ENCODE data around the gene GSE1.

The GSE1 gene

DNA sequence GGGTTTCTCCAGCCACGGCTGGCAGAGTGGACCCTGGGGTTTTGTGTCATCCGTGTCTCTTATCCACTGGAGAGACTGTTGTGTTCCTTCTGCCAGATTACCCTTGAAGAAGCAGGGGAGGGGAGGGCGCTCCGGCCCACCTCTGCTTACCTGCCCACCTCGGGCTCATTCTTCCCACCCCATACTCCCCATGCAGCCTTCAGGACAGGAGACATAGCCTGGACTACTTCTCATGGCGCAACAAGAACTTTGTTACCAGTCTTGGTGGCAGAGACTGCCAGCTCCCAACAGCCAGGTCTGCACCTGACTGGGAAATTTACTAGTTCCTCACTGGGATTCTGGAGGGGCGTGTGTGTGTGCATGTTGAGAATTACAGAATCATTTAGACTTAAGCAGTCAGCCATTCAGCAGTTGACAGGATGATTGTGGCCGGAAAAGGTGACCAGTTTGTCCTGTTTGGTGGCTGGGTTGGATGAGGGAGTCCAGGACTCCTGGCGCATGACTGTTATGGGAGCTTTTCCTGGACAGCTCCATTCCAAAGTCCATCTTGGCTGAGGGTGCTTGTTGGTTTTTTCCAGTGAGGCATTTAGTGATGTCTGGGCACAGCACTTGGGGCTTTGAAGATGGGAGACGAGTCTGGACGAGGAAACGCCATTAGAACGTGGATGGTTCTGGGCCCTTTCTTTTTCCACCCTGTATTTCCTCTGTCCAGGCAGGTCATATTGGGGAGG lies 8.7 kb downstream of the GSE1 start:
- no peak for DNase-seq

DNA sequence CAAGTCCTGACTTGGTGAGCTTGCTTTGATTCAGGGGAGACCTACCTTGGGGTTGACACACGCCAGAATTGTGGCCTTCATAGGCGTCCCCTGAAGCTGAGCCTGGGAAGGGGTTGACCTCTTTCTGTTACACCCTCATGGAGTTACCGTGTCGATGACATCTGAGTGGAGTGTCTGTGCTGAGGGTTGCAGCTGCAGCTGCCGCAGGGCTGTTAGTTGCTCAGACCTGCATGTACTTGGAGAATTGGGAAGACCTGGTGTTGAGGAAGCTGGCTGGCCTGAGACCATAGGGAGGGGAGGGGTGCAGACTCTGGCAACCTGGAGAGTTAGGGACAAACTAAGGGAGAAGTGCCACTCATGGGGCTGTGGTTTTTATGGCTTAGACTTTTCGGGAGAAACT lies 9.6 kb downstream of the GSE1 start:
- no peak for DNase-seq

DNA sequence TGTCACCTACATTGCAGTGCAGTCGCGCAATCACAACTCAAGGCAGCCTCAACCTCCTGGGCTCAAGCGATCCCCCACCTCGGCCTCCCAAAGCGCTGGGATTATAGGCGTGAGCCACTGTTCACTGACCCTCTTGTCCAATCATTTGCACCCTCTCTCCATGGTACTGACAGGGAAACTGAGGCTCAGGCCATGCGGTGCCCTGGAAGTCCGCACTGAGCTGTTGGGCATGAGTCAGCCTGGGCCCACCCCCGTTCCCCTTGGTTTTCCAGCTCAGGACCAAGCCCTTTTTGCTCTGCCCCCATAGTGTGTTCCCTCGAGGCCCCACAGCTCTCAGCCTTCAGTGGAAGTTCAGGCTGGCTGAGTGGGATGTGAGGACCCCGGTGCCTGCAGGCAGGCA lies 10.1 kb downstream of the GSE1 start:
- no peak for DNase-seq

DNA sequence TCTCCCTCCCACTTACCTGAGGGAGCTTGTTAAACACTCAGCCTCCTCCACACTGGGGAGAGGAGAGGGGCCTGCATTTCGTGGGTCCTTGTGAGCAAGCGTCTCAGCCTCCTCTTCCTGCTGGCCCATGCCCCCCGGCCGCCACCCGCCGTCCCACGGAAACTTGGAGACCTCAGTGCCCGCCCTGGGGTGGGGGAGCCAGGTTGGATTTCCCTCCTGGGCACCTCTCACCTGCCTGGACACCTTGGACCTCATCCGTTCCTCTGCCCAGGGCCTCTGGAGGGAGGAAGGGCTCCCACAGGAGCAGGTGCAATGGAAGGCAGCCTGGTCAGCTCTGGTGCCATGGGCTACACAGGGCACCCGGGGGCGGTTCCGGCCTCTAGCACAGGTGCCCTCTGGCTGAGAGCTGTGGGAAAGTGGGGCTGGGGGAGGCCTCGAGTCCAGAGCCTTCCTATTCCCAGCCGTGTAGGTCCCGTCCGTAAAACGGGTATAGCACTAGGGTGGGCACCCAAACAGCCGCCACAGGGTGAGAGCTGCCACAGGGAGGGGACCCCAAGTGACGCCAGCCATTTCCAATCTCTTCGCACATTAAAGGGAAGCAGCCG lies 11.0 kb downstream of the GSE1 start:
- DNase-seq: no peak

DNA sequence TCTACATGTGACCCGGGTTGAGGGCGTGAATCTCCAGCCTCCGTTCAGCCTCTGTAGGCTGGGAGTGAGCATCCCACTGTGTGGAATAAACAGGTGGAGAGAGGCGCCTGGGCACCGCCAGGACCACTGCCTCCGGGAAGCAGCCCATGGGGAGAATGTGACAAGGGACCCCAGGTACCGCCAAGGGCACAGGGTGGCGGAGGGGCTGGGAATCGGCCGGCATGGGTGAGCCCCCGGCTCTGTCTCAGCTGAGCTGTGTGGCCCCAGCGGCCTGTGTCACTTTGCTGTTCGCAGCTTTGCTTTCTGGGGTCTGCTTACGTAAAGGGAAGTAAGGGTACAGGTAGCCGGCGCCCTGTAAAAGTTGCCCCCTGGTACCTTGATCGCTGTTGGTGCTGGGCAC lies 11.5 kb downstream of the GSE1 start:
- no peak for DNase-seq

DNA sequence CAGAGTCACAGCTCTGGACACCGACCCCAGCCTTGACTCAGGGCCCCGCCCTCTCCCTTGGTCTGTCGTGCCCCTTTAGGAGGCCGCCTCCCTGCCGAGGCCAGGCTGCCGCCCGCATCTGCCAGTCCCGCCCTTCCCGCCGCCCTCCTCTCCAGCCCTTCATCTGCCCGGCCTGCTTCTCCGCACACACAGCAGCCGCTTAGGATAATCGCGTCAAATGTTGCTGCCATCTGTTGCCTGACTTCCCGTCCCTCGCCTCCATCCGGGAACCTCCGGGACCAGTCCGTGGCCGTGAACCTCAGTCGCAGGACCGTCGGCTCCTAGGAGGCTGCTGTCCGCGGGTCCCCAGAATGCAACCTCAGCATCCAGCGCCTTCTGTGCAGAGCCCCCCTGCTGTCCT lies 11.9 kb downstream of the GSE1 start:
- DNase-seq: no peak

DNA sequence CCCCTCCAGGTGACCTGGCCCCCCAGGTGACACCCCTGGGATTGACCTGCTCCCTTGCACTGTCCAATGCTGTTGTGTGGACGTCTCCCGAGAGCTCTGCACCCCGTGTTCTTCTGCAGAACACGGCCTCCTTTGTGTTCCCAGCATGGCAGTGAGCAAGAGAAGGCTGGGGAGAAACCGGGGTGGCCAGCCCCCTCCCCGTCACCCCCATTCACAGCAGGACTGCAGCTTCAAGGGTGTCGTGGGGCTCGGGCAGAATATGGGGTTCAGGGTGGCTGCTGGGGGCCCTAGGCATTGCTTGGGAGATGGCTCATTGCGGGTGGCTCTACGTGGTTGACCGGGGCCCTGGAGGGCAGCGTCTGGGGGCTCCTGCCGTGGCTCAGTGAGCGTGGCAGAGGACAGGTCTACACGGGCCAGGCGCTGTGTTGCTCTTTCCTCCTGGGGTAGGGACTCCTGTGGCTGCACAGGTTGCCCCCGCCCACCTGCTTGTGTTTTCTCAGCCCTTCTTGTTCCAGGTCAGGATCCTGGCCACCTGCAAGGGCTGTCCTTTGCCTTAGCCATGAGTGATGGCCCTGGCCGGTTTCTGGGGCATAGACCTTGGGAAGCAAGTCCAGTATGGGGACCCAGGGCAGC lies 12.5 kb downstream of the GSE1 start:
- DNase-seq: no peak

DNA sequence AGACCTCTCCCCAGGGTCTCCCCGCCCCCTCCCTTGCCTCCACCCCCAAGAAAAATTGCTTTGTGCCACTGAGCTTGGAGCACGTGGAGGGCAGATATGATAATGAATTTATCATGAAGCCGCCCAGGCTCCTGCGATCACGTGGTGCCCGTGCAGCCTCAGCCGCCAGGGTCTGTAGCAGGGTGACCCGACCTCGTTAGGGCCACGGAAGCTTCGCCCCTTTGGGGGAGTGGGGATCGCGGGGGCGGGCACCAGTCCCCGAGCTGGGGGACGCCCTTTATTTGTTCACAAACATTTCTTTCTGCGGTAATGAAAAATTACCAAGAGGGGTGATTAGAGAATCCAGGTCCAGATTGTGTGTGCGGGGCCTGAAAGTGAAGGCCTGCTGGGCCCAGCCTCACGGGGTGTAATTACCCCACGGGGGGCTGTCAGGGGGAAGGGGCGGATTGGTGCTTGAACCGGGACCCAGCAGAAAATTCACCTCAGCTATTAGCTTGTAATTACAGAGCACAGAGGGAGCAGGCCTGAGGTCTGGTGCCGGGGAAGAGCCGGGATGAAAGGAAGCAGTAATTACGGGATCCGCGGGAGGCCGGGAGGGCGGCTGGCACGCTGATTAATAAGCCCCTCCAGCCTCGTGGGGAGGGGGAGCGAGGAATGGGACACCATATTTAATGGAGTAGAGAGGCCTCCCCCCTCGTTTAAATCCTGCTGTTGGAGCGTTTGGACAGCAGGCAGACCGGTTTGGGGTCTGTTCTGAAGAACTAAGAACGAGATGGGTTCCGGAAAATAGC lies 13.3 kb downstream of the GSE1 start:
- DNase-seq: no peak

DNA sequence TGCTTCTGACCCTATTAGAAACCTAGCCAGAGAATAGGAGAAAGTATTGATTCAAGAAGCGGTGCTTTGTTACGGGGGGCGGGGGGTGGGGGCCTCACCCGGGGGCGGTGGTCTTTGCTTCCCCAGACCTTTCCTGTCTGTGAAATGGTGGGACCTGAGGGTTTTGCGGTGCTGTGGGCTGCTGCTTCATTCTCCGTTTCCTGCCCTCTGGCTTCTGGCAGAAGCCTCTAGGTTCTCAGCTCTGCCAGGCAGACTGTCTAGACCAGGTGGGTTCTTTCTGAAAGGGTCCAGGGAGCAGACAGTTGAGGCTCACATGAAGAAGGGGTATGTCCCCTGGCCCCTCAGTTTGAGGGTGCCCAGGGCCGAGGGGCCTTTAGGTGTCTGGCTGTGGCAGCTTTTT lies 14.0 kb downstream of the GSE1 start:
- DNase-seq: no peak

DNA sequence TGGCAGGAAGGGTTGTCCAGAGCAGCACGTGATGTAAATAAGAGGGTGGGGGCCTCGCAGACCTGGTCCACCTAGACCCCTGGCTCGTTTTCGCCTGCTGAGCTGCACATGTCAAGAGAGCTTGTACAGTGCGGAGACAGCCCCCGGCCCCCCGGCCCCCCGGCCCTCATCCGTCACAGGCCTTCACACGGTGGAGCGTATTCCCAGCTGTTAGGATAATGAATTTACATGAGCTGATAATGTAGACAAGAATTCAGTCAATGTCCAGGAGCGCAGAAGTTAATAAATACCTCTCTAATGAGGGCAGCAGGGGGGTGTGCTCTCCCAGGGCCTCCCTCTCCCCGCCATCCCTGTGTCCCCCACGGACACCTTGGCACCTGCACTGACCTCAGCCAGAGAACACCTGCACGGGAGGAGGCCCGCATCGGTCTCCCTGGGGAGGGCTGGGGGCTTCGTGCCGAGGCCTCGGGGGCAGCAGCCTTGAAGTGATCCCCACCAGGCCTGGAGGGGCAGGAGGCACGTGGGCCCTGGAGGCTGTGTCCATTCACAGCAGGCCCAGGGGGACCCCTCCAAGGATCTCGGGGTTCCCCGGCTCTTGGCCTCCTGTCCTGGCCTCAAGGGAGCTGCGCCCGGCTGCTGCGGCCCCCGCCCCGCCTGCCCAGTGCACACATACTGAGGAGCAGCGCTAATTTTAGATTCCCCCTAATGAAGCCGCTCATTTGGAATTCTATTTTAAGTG lies 14.6 kb downstream of the GSE1 start:
- no peak for DNase-seq

DNA sequence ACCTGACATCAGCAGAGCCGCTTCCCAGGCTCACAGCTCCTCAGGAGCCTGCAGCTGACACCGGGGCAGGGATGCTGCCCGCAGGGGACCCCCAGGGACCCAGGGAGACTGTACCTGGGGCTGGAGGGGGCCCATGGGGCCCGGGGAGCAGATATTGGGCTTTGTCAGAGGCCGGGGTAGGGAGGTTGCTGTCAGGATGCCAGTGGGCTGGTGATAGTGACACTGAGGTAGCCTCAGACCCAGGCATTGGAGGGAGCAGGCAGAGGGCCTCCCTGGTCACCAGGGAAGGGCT lies 15.1 kb downstream of the GSE1 start:
- no peak for DNase-seq

DNA sequence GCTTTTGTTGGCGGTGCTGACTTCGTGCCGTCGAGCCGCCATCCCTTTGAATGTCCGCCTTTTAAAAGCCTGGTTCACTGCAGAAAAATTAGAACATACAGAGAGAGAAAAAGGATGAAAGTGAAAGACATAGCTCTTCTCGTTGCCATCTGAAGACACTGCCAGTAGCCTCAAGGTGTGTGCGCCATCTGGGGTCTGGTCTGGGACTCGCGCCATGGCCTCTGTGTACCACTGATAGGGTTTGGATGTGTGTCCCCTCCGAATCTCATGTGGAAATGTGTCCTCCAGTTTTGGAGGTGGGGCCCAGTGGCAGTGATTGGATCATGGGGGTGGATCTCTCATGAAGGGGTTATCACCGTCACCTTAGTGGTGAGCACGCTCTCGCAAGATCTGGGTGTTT lies 15.5 kb downstream of the GSE1 start:
- DNase-seq: no peak

DNA sequence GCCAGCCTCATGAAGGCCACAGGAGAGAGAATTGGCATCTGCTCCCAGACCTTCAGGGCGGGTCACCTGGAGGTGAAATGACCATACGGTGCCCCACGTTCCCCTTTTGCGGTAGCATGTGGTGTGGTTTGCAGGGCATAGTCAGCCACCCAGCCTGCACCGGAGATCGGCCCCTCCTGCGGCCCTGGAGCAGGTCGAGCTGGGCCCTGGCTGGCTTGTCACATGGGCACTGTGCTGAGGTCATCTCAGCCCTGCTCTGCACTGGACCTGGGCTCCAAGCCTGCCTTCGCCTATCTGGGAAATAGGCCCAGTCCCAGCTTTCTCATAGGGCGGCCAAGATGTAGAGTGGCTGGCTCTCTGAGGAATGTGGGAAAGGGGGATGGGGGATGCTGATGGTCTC lies 16.2 kb downstream of the GSE1 start:
- DNase-seq: no peak

DNA sequence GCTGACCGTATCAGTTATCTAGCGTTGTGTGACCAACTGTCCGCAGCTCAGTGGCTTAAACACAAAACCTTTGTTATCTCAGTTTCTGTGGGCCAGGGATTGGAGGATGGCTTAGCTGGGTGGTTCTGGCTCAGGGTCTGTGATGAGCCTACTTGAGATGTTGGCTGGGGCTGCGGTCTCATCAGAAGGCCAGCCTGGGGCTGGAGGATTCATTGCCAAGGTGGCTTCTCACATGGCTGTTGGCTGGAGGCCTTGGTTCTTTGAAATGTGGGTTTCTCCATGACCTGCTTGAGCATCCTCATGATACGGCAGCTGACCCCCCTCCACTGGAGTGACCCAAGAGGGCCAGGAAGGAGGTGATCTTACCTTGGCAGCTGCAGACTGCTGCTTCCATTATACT lies 16.7 kb downstream of the GSE1 start:
- DNase-seq: no peak

DNA sequence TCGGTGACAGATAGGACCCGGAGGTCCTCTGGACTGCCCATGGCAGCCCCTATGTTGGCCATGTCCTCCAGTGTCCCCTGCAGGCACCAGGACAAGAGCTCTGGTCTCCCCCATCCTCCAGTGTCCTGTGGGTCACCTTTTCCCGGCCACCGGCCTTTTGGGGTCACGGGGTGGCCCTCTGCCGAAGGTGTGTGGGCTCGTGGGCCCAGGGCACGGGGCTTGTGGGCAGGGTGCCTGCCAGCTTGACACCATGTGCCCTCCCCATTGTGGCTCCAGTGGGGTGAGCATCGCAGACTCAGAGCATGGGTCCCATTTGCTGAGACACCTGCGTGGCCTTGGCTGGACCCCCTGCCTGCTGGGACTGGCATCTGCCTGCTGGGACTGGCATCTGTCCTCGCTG lies 18.1 kb downstream of the GSE1 start:
- DNase-seq: no peak

DNA sequence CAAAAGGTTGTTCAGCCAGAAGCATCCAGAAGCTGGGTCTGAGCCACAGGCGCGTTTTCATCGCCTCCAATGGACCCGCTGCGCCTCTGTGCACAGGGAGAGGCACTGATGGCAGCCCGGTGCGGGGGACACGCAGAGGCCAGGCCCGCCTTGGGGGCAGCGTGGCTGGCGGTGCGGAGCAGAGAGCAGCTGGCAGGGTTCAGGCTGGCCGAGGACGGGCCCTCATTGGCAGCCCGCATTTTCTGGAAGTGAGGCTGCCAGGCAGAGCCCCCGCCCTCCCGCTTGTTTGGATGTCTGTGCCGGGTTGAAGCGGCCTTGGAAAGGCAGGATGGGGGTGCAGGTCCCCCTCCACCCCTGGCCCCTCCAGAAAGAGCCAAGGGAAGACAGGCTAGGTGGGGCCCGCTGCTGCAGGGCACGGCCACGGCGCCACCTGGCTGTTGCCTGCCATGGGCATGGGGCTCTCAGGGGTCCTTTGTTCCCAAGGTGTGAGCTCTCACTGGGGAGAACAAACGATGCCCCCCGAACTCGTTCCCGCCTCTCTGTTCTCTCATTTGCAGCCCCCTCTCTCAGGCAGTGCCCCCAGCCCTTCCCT lies 18.8 kb downstream of the GSE1 start:
- DNase-seq: no peak

DNA sequence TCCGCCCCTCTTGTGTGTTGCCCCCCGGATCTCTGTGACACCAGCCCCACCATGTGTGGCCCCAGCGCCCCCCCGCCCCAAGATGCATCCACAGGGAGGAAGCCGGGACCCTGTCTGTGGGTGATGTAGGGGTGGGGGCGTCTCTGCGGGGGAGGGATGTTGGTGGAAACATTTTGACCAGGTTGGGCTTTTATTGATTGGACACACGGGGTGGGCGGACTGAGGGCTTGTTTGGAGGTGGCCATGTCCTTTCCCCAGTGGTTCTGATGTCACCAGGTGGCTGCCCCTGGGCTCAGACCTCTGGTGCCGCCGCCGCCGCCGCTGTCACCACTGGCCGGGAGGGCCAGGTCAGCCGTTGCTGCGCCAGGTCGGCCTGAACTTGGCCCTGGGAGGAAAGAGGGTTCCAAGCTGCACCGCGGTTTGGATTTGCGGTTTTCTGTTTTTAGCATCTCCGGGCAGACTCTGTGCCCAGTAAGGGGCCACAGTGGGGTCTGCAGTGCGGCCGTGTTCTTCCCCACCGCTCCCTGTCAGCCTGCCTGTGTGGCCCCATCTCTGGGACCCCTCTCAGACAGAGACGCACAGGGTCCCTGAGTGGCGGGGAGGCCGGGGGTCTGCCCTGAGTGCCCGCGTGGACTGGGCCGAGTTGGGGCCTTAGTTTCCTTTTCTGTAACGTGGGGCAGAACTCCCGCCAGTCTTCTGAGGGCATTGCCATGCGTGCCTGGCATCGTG lies 19.8 kb downstream of the GSE1 start:
- DNase-seq: no peak

DNA sequence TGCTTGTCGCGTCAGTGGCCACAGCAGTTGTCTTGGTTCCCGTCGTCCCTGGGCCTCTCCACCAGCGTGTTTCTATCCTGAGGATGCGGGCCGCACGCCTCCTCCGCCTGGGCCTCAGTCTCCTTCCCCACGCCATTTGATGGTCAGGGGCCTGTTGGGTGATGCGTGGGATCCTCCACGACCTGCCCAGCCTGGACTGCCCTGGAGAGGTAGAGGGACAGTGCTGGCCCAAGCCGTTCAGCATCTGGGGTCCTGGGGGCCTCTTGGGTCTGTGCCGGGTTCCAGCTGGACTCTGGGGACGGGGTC lies 20.3 kb downstream of the GSE1 start:
- no peak for DNase-seq

DNA sequence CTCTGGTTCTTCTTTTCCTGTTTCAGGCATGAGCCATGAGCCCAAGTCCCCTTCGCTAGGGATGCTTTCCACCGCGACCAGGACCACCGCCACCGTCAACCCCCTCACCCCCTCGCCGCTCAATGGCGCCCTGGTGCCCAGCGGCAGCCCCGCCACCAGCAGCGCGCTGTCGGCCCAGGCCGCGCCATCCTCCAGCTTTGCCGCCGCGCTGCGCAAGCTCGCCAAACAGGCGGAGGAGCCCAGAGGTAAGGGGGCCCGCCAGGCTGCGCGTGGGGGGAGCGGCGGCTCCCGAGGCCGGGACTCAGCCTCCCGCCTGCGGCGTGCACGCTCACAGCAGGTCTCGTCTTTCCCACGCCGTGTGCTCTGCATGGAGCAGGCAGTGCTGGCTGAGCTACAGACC lies 20.8 kb downstream of the GSE1 start:
- DNase-seq: no peak

DNA sequence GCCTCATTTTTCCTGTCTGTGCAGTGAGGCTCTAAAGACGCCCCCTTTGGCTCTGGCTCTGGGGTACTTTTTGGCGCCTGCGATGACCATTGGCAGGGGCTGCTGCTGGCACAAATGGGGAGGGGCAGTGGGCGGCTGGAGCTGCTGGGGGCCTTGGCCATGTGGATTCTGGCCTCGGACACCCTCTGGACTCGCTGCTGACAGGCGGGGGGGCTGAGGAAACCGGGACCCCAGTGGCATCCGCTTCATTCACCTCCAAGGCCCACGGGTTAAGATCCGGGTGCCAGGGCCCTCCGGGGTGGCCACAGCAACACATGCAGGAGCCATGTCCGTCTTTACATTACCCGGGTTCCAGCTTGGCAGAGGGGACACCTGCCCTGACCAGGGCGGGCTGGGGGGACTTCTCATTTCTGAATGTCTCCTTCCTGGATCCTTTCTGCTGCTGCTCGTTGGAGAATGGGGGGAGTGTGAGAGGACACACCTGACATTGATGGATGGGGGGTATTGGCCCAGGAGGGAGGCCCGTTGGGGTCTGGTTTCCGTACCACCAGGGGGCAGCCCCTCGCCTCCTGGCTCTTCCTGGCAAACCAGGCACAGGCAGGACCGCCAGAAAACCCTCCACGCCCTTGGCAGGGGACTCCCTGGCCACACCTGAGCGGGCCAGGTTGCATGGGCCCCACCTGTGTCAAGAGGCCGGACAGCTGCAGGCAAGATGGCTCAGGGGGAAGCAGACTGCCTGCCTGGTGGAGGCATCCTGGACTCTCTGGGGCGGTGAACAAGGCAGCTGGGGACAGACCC lies 21.8 kb downstream of the GSE1 start:
- no peak for DNase-seq

DNA sequence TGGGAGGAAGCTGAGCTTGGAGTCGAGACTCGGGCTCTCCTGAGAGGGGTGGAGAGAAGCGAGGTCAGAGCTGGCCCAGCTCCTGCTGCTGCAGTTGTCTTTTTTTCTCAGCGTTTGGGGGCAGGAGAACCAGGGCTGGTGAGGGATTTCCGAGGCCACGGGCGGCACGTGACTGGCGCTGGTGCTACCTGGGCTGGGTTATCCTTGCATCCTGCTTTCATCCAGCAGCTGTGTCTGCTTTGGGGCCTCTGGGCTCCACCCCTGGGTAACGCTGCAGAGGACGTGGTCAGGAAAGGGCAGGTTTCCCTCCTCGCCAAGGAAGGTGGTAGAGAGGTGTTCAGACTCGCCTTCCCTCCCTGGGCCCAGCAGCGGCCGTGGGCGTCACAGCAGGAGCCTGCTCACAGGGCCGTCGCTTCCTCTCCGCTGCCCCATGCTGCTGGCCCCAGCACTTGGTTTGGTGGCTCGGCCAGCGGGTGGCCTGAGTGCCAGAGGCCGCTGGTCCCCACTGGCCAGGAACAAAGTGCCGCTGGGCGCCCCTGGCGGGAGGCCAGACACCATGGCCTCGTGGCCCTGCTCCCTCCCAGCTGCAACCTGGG lies 22.5 kb downstream of the GSE1 start:
- no peak for DNase-seq
